ENCODE measurements around the gene HMGXB4. TPM values are rescaled to one million over a fixed set of nuclear protein-coding genes. Genes with fewer than 3 reads are reported as not detected.

HMGXB4 gene
- total and polyA plus RNA-seq, 2 of the 4 experiments (the other 2 are of a cell fraction) = 11.8 to 18.5 TPM

DNA sequence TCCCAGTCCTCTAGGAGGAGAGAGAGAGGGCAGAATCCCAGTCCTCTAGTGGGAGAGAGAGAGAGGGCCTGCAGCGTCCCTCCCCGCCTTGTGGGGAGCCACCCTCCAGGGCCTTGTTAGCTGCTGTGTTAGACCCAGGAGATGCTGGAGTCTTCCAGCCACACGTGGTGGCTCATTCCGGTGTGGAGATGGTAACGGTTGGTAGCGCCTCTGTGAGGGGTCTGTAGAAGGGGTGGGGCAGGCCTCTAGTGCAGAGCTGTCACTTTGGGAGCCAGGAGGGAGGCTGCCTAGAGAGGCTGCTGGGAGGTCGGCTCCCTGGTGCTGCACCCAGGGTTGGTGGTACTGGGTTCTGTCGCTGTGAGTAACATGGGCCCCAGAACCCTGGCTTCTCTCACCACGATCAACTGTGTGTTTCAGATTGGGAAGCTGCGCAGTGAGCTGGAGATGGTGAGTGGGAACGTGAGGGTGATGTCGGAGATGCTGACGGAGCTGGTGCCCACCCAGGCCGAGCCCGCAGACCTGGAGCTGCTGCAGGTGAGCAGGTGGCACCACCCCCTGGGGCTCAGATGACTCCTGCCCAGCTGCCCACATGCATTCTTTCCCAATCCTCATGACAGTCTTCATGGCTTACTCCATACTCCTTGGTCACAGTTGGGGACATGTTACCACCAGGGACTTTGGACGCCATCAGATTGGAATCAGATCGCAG, 69.7 kb downstream of the HMGXB4 start:
- no peak overlapping the region for H4K5ac ChIP-seq (ENCODE audit: low read depth, low read length)
- H3K27me3 ChIP-seq (ENCODE audit: control insufficient read depth, insufficient read depth, low read length) = no peaks in the 10 kb centered on the region
- WGBS, 2 experiments (ENCODE audit: extremely low coverage in 2 of 2, insufficient read length in 1 of 2) = 100% methylated on average over 1 of the region's 17 CpGs; no CpG with 5 or more reads in 1 of the 2 experiments
- no peaks in the 10 kb centered on the region for H3K9me3 ChIP-seq (ENCODE audit: control insufficient read depth, insufficient read depth, low read length)
- POLR2A ChIA-PET (ENCODE audit: unreplicated experiment) = no interaction called here
- peaks cover 64% of the 10 kb centered on the region for H3K36me3 ChIP-seq (ENCODE audit: control insufficient read depth, insufficient read depth, low read length)
- peak overlapping the region; percentile 72 for H2AK9ac ChIP-seq (replicated peaks; ENCODE audit: low read depth, low read length, poor library complexity)
- H2BK5ac ChIP-seq (ENCODE audit: low read depth, low read length, poor library complexity, severe bottlenecking) = no peak overlapping the region
- H2AFZ ChIP-seq (replicated peaks; ENCODE audit: low read length, poor library complexity) = no peak overlapping the region
- dilution Hi-C loops (cut with HindIII; ENCODE audit: low sequenced_read_pairs, unreplicated experiment) (no loop called here), intact Hi-C loops (cut with micrococcal nuclease) (no loop called here), in situ Hi-C loops (cut with MboI; ENCODE audit: low sequenced_read_pairs) (no loop called here)
- H3K56ac ChIP-seq (ENCODE audit: extremely low read depth, insufficient read depth, low read length) = no peak overlapping the region
- no peak overlapping the region for H3K27ac ChIP-seq (ENCODE audit: insufficient read depth, low read length)
- no peak overlapping the region for H2BK20ac ChIP-seq (ENCODE audit: low read depth, low read length)
- peaks cover 4% of the 10 kb centered on the region for H3K4me1 ChIP-seq (ENCODE audit: control insufficient read depth, insufficient read depth, low read length)
- DNase-seq = no peak
- ATAC-seq (ENCODE audit: low read depth) = no peak
- no peak overlapping the region for H2BK120ac ChIP-seq (ENCODE audit: low read depth, low read length)
- H4K20me1 ChIP-seq (ENCODE audit: insufficient read depth, low read length) = peaks cover 4% of the 10 kb centered on the region; the same call in 1 of the 2 replicates
- no peak overlapping the region for H3K4me2 ChIP-seq (ENCODE audit: low read depth, low read length)
- H4K8ac ChIP-seq (ENCODE audit: low read depth in 2 of 2, low read length in 2 of 2) = no peak overlapping the region
- H3K18ac ChIP-seq (ENCODE audit: low read depth, low read length) = no peak overlapping the region
- BruUV-seq (replicated peaks) = no TSS peak
- no peak overlapping the region for H4K91ac ChIP-seq (ENCODE audit: insufficient read depth, low read depth, low read length)
- H3K9ac ChIP-seq (ENCODE audit: low read depth, low read length) = no peak overlapping the region
- H3K9me1 ChIP-seq (ENCODE audit: insufficient read depth, low read length) = peaks cover 10% of the 10 kb centered on the region
- CTCF ChIA-PET = no interaction called here
- no peak overlapping the region for H3K23ac ChIP-seq (ENCODE audit: low read depth, low read length)
- H3K4ac ChIP-seq (ENCODE audit: low read depth, low read length) = no peak overlapping the region
- no peak overlapping the region for H3K14ac ChIP-seq (replicated peaks; ENCODE audit: low read depth, low read length)
- H2BK15ac ChIP-seq (ENCODE audit: low read depth, low read length) = no peak overlapping the region
- no peak overlapping the region for H2AK5ac ChIP-seq (ENCODE audit: low read depth, low read length)
- TF ChIP-seq POLR2A (IDR thresholded peaks at IDR 0.05; ENCODE audit: low read depth, low read length) (no peak), FOS (IDR thresholded peaks at IDR 0.05; ENCODE audit: low read depth, low read length) (no peak), CHD1 (IDR thresholded peaks at IDR 0.05; ENCODE audit: low read depth, low read length) (no peak), RAD21 (IDR thresholded peaks at IDR 0.05; ENCODE audit: low read length) (no peak), NFE2L2 (IDR thresholded peaks at IDR 0.05; ENCODE audit: low read depth, low read length) (no peak), BHLHE40 (IDR thresholded peaks at IDR 0.05; ENCODE audit: low read depth, low read length) (no peak), MXI1 (IDR thresholded peaks at IDR 0.05; ENCODE audit: borderline replicate concordance, low read depth, low read length) (no peak), RFX5 (IDR thresholded peaks at IDR 0.05; ENCODE audit: low read depth, low read length) (no peak), CEBPB (IDR thresholded peaks at IDR 0.05; ENCODE audit: low read depth, low read length) (no peak)
- H3K4me3 ChIP-seq (ENCODE audit: insufficient read depth, low read depth, low read length) = no peak overlapping the region
- H3K79me1 ChIP-seq (ENCODE audit: low read depth in 1 of 2, low read length in 2 of 2) = 0 out of 4 replicates have a peak, but pooled peaks cover 0 to 2% of the 10 kb centered on the region in 2 experiments

Data from IMR-90 (cell line).